ENCODE results near the gene RXFP1.
A peak's percentile ranks its signal among the peaks of the same experiment; 100 is the strongest.
"Not testable (repeated sequence)": the region's sequence is repeated elsewhere in the genome, so short reads cannot be mapped to it uniquely, and the experiment has no call there.

The RXFP1 gene

GRCh38 chr4:158621729-158622128 is 100.0 kb downstream of the RXFP1 start:
- DNase-seq, result no peak

GRCh38 chr4:158622251-158622650 is 100.6 kb downstream of the RXFP1 start:
- no peak for DNase-seq

DNA sequence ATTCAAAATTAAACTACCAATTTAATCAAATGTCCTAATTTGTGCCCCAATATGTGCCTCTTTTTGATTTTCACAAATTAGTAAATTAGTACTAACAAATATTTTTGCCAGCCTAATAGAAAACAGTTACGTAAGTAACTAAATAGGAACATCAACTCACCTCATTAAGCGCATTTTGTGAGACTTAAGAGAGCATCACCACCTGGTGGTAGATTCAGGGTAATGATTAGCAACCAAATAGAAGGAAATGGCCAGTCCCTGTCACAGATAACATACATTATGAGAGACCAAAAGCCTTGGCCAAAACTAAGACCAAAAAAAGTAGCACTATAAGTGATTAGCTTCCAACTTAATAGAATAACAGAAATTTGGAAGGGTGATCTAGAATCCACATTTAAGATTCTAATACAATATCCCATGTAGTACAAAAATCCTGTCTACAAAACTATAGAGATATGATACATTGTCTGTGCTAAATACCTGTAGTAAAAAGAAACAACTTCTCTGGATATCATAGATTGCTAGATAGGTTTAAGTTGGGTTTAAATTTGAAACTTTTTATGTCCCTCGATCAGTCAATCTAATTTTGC is 103.3 kb downstream of the RXFP1 start:
- DNase-seq, result no peak

DNA sequence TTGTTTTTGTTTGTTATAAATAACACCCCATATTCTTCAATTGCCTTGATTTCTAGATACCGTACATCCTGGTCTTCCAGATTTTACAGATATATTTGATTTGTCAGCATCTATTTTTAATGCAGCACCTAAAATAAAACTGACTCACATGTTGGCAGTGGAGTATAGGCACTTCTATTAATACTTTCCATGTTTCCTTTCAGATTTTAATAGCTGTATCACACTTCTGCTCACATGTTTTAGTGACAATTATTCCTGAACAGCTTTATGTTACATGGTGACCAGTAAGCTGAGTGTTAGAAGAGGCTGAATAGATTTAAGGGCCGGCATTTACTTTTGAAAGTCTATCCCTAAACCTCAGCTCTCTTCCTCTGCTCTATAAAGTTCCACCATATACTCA is 103.9 kb downstream of the RXFP1 start:
- no peak for DNase-seq

DNA sequence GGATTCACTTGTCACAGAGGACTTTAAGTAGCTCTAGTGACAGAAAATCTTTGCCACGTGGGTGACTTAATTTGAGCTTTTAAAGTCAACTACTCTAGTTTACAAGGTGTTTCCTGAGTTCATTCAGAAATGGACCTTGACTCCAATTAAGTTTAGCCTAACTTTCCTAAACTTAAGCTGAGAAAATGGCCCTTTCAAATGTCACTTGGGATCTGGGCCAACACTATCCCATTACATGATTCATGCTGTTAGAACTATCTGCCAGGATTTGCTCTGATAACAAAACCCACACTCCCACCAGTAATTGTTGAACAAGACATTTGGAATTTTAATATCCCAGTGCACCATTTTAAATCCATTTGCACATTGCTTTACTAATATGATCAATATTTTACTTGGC is 109.2 kb downstream of the RXFP1 start:
- DNase-seq, result no peak

GRCh38 chr4:158636619-158637018 is 114.9 kb downstream of the RXFP1 start:
- DNase-seq, result no peak

GRCh38 chr4:158644356-158644755 is 122.7 kb downstream of the RXFP1 start:
- DNase-seq, result no peak

DNA sequence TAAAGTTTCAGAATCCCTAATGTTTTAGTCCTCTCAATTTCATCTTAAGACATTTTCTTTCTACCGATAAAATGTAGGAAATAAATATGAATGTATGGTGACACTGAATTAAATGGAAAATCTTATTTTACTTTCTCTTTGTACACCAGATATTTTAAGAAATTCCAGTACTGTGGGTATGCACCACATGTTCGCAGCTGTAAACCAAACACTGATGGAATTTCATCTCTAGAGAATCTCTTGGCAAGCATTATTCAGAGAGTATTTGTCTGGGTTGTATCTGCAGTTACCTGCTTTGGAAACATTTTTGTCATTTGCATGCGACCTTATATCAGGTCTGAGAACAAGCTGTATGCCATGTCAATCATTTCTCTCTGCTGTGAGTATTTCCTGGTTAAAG is 123.1 kb downstream of the RXFP1 start:
- no peak for DNase-seq

DNA sequence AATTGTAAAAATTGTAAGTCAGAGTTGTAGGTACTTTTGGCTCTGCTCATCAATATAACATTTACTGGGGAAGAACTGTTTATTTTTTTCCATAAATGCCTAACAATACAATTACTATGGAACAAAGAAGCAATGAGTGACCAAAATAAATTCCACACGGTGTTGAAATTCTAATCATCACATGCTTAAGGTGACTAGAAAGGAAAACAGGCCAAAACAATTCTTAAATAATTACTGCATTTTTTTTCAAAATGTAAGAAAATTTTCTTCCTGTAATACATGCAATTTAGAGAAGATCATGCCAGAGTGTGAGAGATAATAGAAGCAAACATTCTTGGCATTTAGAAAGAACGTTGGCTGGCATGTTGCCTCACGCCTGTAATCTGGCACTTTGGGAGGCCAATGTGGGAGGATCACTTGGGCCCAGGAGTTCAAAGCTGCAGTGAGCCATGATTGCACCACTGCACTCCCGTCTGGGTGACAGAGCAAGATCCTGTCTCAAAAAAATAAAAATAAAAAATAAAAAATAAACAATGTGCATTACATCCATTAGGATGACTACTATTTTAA is 127.5 kb downstream of the RXFP1 start:
- no peak for DNase-seq

- DNase-seq, result no peak
Observed at GRCh38 chr4:158652920-158653319, 131.2 kb downstream of the RXFP1 start.

- no peak for DNase-seq
Observed at GRCh38 chr4:158656439-158656838, 134.8 kb downstream of the RXFP1 start.

GRCh38 chr4:158657291-158657690 is 135.6 kb downstream of the RXFP1 start:
- no peak for DNase-seq

DNA sequence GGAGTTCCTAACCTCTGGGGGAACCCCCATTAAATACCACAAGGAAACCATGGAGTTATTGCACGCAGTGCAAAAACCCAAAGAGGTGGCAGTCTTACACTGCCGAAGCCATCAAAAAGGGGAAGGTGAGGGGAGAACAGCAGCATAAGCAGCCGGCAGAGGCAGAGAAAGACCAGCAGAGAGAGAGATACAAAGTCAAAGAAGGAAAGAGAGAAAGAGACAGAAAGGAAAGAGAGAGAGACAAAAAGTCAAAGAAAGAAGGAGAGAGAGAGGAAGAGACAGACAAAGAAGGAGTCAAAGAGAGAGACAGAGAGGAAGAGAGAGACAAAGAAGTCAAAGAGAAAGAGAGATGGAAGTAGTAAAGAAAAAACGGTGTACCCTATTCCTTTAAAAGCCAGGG is 141.6 kb downstream of the RXFP1 start:
- DNase-seq, result not testable (repeated sequence)

DNA sequence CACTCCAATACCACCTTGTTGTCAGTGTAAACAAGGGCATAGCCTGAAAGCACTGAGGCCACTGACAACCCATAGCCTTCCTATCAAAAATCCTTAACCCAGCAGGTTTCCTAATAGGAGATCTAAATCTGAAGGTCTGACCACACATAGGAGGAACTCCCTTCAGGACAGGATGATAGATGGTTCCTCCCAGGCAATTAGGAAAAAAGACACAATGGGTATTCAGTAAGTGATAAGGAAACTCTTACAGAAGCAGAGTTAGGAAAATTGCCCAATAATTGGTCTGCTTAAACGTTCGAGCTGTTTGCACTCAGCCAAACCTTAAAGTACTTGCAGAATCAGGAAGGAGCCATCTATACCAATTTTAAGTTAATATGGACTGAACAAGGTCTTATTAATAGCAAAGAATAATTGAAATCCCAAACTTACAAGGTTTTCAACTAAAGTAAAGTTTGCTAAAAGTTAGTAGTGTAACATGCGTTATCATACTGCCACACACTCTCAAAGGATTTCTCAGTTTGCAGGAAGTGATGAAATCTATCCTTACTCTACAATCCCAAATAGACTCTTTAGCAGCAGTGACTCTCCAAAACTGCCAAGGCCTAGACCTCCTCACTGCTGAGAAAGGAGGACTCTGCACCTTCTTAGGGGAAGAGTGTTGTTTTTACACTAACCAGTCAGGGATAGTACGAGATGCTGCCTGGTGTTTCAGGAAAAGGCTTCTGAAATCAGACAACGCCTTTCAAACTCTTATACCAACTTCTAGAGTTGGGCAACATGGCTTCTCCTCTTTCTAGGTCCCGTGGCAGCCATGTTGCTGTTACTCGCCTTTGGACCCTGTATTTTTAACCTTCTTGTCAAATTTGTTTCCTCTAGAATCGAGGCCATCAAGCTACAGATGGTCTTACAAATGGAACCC is 142.3 kb downstream of the RXFP1 start:
- not testable (repeated sequence) for DNase-seq

- no peak for DNase-seq
Observed at GRCh38 chr4:158664806-158665205, 143.1 kb downstream of the RXFP1 start.

GRCh38 chr4:158666892-158667291 is 145.2 kb downstream of the RXFP1 start:
- no peak for DNase-seq

- peak in 1 of 4 experiments; percentile 1 for DNase-seq
Observed at GRCh38 chr4:158667651-158668198, 146.0 kb downstream of the RXFP1 start.

DNA sequence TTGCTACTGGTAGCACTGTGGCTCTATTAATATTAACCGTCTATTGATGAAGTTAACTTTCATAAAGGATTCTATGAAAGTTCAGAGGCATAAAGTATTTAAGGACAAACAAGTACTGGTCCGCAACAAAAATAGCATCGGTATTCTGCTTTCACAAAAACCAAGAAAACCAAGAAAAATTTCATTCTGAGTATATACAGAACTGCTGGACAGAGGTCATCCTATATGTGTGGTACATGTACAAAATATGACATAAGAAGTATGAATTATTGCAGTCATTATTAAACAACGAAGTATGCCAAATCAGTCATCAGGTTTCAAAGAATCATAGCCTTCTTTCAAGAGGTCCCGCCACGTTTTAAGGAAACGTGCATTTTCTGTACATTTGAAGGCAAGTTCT is 147.6 kb downstream of the RXFP1 start:
- DNase-seq, result no peak

DNA sequence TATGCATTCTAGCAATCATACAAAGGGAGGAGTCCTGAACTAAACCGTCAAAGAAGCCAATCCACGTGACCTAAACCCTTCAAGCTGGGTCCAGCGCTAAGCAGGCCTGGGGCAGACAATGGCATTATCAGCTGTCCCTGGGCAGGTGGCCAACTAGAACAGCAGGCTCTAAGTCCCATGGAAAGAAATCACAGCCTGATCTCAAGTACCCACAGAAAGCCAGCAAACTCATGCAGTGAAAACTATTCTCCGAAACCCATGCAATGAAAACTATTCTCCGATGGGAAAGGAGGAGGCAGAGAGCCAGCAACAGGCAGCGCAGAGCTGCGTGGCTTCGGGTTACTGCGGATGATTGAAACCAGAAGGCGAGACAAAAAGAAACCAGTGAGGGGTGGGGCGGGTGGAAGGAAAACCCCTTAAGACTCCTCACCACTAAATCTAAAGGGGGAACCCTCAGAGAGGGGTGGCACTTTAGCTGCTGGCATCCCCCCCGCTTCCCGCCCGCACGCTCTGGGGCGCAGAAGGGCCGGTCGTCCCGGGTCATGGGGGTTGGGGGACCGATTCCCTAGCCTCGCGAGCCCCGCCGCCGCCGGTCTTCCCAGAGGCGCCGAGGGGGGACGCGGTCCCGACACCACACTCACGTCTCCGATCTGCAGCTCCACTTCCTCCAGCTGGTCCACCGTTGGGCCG is 149.4 kb downstream of the RXFP1 start:
- peak in 3 of 4 experiments; percentile 27 to 45 (median 36) for DNase-seq

GRCh38 chr4:158671665-158671914 is 149.9 kb downstream of the RXFP1 start, which contains the start of gene C4orf46:
C4orf46 (minus strand) TSS chr4:158671887; CDS start chr4:158671801, 86 bp downstream.
- no peak for DNase-seq

DNA sequence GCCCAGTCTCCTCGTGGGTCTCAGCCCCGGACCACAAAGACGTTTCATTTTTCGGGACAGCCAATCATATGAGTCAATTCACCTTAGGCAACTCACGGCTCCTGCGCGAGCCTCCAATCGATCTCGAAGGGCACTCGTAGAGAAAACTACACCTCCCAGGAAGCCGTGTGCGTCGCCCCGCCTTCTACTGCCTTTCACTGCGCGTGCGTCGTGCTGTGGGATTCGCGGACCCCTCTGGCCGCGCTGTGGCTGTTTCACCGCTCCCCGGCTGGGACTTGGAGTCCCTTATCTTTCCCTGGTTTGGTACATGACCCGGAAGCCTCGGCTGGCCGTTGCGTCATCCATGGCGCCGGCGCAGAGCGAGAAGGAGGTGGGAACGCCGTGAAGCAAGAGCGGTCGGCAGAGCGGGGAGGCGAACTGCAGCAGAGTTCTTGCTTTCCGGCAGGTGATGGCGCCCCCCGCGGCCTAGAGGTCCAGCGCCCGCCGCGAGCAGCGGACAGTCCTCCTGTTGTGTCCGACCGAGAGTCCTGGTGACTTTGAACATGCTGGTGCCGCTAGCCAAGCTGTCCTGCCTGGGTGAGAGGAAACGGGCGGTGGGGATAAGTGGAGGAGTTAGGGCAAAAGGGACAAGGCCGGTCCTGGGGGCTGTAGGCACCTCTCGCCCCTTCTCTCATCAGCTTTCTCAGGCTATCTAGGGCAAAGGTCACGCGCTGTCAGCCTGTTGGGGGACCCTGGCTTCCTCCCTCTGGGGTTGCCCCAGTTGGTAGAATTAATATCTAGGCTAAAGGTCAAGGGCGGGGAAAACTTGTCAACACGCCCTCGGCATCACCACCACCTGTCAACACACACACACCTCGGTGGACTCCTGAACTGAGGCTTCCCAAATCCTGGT is 150.5 kb downstream of the RXFP1 start, which contains the start of gene ETFDH:
ETFDH (plus strand) TSS at position 382 of the 892 bp plus-strand sequence; CDS start at position 543, 161 bp downstream.
- DNase-seq, result peak; percentile 94 to 97 (median 96)

- no peak for DNase-seq
Observed at GRCh38 chr4:158673633-158674032, 152.0 kb downstream of the RXFP1 start.

All from activated CD4-positive, CD25-positive, alpha-beta regulatory T cell (primary cell).